Activated T-cell treated with anti-CD3 and anti-CD28 coated beads for 4 hours (primary cell): ENCODE results near the gene CSH1.
"Not testable (repeated sequence)": the region's sequence is repeated elsewhere in the genome, so short reads cannot be mapped to it uniquely, and the experiment has no call there.

Experiments
- DNase-seq: peaks from one replicate; pipeline ENCODE4 v3.0.0-alpha.2; 2020

The CSH1 gene

GRCh38 chr17:63928172-63928666, 31.8 kb upstream of the CSH1 start:
- DNase-seq, result no peak

GRCh38 chr17:63927464-63928171, 31.2 kb upstream of the CSH1 start:
- no peak for DNase-seq

- DNase-seq, result no peak
Observed at GRCh38 chr17:63926164-63926563, 29.8 kb upstream of the CSH1 start.

- no peak for DNase-seq
Observed at GRCh38 chr17:63925615-63926014, 29.2 kb upstream of the CSH1 start.

GRCh38 chr17:63922402-63922801, 26.0 kb upstream of the CSH1 start:
- DNase-seq, result not testable (repeated sequence)

- DNase-seq, result not testable (repeated sequence)
Observed at GRCh38 chr17:63920779-63921178, 24.4 kb upstream of the CSH1 start.

- not testable (repeated sequence) for DNase-seq
Observed at GRCh38 chr17:63920050-63920449, 23.7 kb upstream of the CSH1 start.

GRCh38 chr17:63919311-63919723, 22.9 kb upstream of the CSH1 start:
- peak; percentile 69 for DNase-seq

- DNase-seq, result not testable (repeated sequence)
Observed at GRCh38 chr17:63918789-63919305, 22.5 kb upstream of the CSH1 start, which contains the start of gene GH1. GH1 (minus strand) TSS chr17:63918839; CDS start chr17:63918776, 63 bp downstream.

GRCh38 chr17:63918305-63918704, 21.9 kb upstream of the CSH1 start:
- no peak for DNase-seq

- DNase-seq, result no peak
Observed at GRCh38 chr17:63917646-63918045, 21.3 kb upstream of the CSH1 start.

- not testable (repeated sequence) for DNase-seq
Observed at GRCh38 chr17:63917206-63917605, 20.8 kb upstream of the CSH1 start.

GRCh38 chr17:63916566-63917185, 20.3 kb upstream of the CSH1 start:
- DNase-seq, result no peak

- DNase-seq, result not testable (repeated sequence)
Observed at GRCh38 chr17:63915753-63916152, 19.4 kb upstream of the CSH1 start.

GRCh38 chr17:63914471-63914870, 18.1 kb upstream of the CSH1 start:
- no peak for DNase-seq

- peak; percentile 62 for DNase-seq
Observed at GRCh38 chr17:63911657-63912100, 15.3 kb upstream of the CSH1 start.

- DNase-seq, result no peak
Observed at GRCh38 chr17:63911041-63911635, 14.8 kb upstream of the CSH1 start, which contains the start of gene CSHL1. CSHL1 (minus strand) TSS chr17:63911258; CDS start chr17:63911196, 62 bp downstream.

- DNase-seq, result no peak
Observed at GRCh38 chr17:63910096-63910495, 13.7 kb upstream of the CSH1 start.

- not testable (repeated sequence) for DNase-seq
Observed at GRCh38 chr17:63909586-63909985, 13.2 kb upstream of the CSH1 start.

- DNase-seq, result not testable (repeated sequence)
Observed at GRCh38 chr17:63907161-63907778, 10.9 kb upstream of the CSH1 start.

GRCh38 chr17:63904796-63905195, 8.4 kb upstream of the CSH1 start:
- DNase-seq, result not testable (repeated sequence)

GRCh38 chr17:63903787-63904201, 7.4 kb upstream of the CSH1 start:
- DNase-seq, result not testable (repeated sequence)

GRCh38 chr17:63901971-63902370, 5.6 kb upstream of the CSH1 start:
- DNase-seq, result not testable (repeated sequence)
